Skin of body (tissue), 2 donors: ENCODE measurements around the gene NOCT. TPM values are rescaled to one million over a fixed set of nuclear protein-coding genes. Genes with fewer than 3 reads are reported as not detected.
"Not testable (repeated sequence)": the region's sequence is repeated elsewhere in the genome, so short reads cannot be mapped to it uniquely, and the experiment has no call there.

Experiments
- DNase-seq: peaks from one replicate; lab custom pipeline; 2025; lab: John Stamatoyannopoulos, UW
- total RNA-seq: library from RNA; depleted of rRNA; stranded (reverse); fragments of >200 nt; gene quantifications from one replicate; pipeline ENCODE4 v1.2.3, GENCODE V29; 2014

Gene NOCT, protein sequence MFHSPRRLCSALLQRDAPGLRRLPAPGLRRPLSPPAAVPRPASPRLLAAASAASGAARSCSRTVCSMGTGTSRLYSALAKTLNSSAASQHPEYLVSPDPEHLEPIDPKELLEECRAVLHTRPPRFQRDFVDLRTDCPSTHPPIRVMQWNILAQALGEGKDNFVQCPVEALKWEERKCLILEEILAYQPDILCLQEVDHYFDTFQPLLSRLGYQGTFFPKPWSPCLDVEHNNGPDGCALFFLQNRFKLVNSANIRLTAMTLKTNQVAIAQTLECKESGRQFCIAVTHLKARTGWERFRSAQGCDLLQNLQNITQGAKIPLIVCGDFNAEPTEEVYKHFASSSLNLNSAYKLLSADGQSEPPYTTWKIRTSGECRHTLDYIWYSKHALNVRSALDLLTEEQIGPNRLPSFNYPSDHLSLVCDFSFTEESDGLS
- 13.5 TPM for total RNA-seq

DNA sequence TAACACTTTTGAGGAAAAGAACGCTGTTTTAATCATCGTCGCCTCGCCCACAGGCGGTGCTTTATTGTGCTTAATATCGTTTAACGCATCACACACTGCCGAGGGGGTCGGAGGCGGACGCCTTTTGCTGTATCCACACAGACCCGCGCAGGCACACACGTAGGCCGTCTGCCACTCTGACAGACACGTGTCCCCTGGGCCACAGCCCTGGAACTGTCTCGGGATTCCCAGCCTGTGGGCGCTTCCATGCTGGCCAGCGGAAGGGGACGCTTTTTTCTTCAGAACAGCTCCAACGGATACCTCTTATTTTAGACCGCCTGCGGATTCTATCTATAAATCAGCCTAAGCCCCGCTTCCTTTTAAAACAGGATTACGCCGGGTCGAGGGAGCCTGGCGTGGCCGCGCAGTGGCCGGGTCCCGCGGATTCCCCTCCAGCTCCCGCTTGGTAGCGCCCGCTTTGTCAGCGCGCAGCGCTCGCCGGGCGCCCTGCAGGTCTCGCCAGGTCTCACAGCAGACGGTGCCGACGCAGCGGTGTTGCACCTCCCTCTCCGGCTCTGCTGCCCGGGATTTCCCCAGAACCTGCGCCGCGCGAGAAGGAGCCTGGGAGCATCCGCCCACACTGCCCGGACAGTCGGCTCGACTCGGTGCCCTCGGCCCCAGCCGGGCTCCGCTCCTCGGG is at the start of gene NOCT:
Gene NOCT (plus strand): TSS at position 513 of the 679 bp plus-strand sequence. CDS start 201 bp downstream, outside the sequence.
- DNase-seq: peak; percentile 93

DNA sequence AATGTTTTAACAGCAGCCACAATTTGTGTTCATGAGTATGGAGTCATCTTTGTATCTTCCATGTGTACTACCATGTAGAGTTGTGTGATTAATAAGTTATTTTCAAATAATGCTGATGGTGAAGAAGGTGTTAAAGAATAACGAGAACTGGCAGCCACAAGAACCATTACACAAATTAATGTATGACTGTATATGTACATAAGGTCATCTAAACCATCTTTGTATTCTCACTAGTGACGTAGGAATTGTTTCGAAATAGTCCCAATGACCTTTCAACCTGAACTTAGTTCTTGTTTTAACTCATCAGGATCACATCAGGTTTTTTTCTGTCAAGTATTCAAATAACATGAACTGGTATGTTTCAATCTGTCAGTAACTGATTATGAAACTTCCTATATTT is 48.3 kb upstream of the NOCT start:
- DNase-seq: no peak

DNA sequence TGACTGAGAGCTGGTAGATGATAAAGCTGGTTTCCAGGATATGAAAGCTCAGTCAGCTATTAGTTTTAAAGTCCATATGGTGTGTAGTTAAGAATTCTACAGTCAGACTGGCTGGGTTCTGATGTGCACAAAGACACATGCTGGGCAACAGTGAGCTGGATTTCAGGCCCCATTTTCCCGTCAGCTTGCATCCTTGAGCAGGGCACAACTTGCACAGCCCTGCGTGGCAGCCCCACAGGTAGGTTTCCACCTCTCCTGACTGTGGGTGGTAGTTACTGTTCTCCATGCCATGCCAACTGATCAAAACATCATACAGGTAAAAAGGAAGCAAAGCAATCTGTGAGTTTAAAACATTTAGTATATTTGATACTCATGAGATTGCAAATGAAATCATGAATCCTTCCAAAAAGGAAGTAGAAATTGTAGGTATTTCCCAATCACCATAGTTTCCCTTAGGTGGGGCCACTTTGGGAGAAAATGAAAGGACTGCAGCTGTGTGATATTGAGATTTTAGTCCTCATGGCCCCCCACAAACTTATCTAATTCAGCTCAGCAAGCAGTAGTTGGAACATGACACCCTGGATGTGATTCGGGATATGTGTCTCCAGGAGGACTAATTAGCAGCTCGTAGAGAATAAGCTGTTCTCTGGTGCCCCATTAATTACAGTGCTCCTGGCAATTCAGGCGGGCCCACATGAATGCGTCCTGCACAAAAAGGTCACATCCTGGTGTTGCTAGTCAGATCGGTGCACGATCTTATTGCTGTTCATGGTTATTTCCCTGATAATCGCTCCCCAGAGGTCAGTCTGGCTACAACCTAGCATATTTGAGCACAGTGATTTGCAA is 42.4 kb upstream of the NOCT start:
- DNase-seq: peak; percentile 26

DNA sequence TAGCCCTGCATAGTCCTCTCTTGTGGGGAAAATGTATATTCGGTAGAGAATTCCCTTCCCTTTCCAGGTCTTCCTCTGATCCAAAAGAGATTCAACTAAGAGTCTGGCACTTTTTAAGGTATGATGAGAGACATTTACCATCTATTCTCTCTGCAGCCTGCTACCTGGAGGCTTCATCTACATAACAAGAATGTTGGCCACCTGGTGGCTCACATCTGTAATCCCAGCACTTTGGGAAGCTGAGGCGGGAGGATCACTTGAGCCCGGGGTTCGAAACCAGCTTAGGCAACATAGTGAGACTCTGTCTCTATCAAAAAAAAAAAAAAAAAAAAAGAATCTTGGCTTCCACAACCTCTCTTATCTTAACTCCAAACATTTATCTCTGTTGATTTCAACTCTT is 40.4 kb upstream of the NOCT start:
- DNase-seq: no peak

DNA sequence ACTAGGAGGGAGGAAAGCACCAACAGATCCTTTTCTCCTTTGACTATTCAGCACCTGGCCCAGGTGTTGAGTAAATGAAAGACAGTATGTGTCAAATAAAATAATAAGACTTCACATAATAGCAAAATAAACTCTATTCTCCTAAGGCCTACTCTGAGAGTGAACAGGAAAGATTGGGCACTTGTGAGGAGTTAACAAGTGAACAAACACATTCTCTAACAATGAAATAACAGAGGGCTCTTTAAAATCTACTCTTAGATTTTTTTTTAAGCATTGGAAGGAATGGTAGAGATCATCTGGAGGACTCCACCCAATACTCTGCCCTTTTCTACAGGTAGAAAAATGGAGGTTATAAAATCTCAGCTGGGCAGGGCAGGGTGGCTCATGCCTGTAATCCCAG is 39.1 kb upstream of the NOCT start:
- no peak for DNase-seq

DNA sequence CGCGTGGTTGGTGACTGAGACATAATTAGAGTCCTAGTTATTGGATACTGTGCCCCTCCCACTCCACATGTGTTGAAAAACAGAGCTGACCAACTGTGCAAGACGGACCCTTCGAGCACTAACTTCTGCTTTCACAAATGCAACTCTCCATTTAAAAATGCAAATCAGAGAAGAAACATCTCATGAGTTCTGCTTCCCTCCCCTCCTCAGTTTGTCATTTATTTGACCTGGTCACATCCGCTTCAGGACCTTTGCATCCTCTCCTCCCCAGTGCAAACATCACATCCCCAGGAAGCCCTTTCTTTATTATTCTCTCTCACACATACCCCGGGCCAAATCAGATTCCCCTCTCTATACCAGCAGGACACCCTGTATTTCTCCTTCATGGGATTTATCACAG is 38.1 kb upstream of the NOCT start:
- DNase-seq: no peak

DNA sequence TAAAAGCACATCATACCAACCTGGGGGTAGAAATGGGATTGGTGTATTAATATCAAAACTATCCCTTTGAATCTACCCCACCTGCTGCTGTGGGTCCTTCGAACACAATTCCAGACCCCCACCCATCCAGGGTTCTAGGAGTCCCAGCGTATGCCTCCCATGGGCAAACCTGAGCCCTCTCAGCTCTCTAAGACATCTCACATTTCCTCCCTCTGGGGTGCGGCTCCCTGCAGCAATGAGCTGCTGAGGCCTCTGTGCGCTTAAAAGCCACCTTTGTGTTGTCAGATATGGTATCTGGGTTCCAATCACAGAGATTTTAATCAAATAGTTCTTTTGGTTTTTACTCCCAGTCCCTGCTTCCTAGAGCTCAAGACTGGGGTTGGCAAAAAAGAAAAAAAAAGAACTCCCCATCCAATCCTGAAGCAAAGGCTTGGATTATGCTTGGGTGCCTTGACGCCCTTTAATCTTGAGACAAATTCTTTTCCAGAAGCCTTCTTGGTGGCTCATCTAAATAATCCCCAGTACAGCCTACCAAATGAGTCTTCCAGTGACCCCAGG is 37.5 kb upstream of the NOCT start:
- DNase-seq: no peak

DNA sequence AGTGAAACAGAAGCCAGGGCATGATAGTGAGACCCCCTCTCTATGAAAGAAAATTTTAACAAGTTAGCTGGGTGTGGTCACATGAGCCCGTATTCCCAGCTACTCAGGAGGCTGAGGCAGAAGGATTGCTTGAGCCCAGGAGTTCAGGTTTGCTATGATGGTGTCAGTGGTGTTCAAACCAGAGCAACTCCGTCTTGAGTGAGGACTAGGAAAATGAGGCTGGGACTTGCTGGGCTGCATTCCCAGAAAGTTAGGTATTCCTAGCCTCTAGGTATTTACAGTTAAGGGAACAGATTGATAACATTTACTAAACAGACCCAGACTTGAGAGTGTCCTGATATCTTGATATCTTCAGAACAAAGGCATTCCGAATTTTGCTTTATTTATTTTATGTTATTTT is 37.0 kb upstream of the NOCT start:
- DNase-seq: no peak

DNA sequence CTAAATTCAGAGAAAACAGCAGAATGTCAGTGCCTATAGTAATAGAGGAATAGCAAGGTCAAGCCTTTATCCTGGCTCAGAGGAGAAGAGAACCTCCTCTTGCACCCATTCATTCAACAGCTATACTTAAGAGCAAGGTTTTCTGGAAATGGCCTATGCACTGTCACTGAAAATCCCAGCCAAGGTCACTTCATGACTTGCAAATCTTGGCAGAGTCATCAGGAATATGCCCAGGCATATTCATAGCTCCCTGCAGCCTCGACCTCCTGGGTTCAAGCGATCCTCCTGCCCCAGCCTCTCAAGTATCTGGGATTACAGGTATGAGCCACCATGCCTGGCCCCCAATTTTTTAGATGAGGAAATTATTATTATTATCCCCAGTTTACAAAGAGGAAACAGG is 35.8 kb upstream of the NOCT start:
- no peak for DNase-seq

DNA sequence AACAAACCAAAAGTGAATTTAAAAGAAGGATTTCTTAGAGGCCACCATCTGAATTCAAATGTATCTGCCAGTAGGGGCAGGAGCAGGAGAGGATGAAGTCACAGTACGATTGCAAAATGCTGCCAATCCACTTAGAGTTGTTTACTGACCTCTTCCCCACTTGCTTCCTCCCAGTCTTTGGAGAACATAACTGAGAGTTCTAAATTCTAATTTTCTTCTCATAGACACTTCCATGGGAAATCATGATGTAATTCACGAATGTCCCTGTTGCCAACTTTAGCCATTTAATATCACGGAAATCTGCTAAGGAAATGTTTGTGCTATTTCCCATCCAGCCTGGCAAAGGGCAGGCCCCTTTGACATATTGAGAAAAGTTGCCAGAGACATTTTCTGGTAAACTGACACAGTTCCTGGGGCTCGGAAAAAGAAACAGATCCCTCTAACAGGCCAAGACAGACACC is 33.6 kb upstream of the NOCT start:
- DNase-seq: peak; percentile 71

DNA sequence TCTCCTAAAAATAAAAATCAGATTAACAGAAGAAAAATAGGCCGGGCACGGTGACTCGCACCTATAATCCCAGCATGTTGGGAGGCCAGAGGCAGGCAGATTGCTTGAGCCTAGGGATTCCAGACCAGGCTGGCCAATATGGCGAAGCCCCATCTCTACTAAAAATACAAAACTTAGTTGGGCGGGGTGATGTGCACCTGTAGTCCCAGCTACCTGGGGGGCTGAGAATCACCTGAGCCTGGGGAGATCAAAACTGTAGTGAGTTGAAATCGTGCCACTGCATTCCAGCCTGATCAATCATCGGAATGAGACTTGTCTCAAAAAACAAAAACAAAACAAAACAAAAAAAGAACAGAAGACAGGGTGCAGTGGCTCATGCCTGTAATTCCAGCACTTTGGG is 32.8 kb upstream of the NOCT start:
- no peak for DNase-seq

DNA sequence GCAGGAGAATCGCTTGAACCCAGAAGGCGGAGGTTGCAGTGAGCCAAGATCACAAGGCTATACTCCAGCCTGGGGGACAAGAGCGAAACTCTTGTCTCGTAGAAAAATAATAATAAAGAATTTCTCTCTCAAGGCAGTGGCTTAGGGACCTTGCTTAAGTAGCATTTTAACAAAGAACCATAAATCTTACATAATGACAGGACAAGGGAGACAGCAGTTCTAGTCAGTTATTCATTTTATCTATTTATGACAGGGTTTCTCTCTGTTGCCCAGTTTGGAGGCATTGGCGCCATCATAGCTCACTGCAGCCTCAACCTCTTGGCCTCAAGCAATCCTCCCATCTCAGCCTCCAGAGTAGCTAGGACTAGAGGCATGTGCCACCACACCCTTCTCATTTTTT is 31.9 kb upstream of the NOCT start:
- DNase-seq: no peak

DNA sequence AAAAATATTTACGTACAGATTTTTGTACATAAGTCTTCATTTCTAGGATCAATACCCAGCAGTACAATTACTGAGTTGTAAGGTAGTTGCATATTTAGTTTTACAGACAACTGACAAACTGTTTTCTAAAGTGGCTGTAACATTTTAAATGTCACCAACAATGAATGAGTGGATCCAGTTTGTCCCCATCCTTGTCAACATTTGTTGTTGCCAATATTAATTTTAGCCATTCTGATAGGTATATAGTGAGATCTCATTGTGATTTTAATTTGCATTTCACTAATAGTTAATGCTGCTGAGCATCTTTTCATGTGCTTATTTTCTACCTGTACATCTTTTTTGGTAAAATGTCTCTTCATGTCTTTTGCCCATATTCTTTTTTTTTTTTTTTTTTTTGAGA is 30.9 kb upstream of the NOCT start:
- DNase-seq: no peak

DNA sequence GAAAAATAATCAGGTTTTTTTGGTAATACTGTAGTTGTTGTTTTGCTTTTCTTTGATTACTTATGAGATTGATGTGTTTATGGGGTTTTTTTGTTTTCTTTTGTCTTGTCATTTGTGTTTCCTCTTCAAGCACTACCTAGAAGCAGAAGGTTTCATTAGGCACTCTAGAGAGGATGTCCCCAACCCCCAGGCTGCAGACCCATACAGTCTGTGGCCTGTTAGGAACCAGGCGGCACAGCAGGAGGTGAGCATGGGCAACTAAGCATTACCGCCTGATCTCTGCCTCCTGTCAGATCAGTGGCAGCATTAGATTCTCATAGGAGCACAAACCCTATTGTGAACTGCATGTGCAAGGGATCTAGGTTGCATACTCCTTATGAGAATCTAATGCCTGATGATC is 22.9 kb upstream of the NOCT start:
- no peak for DNase-seq

DNA sequence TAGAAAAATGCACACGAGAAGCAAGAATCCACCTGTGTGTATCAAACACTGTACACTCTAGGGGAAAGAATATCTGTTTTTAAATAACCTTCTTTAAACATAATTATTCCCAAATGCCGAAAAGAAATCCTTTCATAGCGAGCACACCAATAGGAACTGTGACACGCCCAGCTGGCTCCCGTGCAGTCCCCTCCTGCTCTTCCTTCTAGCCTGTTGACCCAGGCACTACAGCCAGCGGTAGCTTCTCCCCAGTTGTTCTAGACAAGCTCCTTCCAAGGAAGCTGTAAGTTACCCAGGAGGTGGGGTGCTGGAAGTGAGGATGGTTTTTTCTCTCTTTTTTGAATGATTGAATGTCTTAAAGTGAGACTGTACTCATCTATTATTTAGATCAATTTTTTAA is 19.5 kb upstream of the NOCT start:
- DNase-seq: no peak

DNA sequence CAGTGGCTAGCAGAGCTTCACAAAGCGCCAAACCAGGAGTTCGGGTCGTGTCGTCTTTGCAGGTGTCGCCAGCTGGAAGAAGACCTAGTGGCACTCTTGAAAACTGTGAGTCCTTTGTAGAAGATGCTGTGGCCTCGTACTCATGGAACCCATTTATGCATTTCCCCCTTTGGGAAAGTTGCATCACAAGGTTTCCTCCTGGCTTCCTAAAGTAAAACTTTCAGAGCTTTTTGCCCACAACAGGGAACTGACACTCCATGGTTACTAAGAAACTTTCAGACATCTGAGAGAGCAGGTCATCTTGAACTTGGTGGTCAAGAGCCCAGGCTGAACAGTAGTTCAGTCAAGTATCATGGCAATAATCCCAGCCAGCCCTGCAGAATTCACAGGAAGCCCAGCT is 15.9 kb upstream of the NOCT start:
- no peak for DNase-seq

DNA sequence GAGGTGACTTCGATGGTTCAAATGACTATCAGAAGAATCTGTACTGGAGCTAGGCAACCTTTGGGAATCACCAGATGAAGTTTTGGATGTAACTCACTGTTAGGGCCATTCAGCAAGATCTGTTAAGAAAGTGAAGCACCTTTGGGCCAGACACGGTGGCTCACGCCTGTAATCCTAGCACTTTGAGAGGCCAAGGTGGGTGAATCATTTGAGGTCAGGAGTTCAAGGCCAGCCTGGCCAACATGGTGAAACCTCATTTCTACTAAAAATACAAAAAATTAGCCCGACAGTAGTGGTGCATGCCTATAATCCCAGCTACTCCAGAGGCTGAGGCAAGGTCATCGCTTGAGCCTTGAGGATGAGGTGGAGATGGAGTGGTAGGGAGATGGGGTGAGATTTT is 15.4 kb upstream of the NOCT start:
- not testable (repeated sequence) for DNase-seq

DNA sequence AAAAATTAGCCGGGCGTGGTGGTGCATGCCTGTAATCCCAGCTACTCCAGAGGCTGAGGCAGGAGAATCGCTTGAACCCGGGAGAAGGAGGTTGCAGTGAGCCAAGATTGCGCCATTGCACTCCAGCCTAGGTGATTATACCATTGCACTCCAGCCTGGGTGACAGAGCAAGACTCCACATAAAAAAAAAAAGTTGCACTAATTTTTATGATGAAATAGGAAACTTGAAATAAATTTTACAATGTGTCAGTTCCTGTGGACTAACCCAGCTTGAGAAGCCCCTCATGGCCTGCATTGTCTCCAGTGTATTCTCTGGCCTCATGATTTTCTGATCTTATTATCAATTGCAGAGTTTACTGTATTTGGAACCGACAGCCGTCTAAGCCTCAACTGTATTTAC is 14.2 kb upstream of the NOCT start:
- DNase-seq: not testable (repeated sequence)

DNA sequence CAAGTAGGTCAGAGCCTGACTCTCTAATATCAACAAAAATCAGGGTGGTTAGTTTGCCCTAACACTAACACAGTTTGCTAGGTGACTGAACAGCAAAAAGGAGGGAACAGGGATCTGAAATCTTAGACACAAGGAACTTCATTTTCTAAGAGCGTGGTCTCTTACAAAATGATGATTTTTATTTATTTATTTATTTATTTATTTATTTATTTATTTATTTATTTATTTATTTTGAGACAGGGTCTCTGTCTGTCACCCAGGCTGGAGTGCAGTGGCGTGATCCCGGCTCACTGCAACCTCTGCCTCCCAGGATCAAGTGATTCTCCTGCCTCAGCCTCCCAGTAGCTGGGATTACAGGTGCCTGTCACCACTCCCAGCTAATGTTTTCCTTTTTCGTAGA is 11.9 kb upstream of the NOCT start:
- DNase-seq: not testable (repeated sequence)

DNA sequence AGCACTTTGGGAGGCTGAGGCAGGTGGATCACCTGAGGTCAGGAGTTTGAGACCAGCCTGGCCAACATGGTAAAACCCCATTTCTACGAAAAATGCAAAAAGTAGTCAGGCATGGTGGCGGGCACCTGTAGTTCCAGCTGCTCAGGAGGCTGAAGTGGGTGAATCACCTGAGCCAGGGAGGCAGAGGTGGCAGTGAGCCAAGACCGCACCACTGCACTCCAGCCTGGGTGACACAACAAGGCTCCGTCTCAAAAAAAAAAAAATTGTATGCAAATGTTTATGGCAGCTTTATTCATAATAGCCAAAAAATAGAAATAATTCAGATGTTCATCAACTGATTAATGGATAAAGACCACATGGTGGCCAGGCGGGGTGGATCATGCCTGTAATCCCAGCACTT is 9.8 kb upstream of the NOCT start:
- no peak for DNase-seq

DNA sequence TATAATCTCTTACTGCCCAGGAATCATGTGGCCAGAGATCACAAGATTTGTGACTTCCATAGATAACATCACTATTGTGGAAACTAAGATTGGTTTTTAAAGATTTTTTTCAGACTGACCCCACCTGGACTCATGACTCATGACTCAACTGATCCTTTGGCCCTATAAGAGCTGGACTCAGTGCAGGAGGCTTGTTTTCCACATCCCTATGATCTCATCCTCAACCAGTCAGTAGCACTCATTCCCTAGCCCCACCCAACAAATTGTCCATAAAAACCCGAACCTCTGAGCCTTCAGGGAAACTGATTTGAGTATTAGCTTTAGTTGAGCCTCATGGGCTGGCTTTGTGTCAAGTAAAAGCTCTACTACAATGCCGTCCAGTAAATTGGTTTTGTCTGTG is 7.9 kb upstream of the NOCT start:
- no peak for DNase-seq

DNA sequence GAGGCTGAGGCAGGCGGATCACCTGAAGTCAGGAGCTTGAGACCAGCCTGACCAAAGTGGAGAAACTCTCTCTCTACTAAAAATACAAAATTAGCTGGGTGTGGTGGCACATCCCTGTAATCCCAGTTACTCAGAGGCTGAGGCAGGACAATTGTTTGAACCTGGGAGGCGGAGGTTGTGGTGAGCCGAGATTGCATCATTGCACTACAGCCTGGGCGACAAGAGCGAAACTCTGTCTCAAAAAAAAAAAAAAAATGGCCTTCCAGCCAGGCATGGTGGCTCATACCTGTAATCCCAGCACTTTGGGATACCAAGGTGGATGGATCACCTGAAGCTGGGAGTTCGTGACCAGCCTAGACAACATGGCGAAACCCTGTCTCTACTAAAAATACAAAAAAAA is 7.3 kb upstream of the NOCT start:
- DNase-seq: not testable (repeated sequence)
